Measurements from ENCODE around the gene METTL26. TPM values are rescaled to one million over a fixed set of nuclear protein-coding genes. Genes with fewer than 3 reads are reported as not detected.

The METTL26 gene
- polyA plus RNA-seq, 4 donors, result 44.5 to 67.1 (median 45.4) TPM

DNA sequence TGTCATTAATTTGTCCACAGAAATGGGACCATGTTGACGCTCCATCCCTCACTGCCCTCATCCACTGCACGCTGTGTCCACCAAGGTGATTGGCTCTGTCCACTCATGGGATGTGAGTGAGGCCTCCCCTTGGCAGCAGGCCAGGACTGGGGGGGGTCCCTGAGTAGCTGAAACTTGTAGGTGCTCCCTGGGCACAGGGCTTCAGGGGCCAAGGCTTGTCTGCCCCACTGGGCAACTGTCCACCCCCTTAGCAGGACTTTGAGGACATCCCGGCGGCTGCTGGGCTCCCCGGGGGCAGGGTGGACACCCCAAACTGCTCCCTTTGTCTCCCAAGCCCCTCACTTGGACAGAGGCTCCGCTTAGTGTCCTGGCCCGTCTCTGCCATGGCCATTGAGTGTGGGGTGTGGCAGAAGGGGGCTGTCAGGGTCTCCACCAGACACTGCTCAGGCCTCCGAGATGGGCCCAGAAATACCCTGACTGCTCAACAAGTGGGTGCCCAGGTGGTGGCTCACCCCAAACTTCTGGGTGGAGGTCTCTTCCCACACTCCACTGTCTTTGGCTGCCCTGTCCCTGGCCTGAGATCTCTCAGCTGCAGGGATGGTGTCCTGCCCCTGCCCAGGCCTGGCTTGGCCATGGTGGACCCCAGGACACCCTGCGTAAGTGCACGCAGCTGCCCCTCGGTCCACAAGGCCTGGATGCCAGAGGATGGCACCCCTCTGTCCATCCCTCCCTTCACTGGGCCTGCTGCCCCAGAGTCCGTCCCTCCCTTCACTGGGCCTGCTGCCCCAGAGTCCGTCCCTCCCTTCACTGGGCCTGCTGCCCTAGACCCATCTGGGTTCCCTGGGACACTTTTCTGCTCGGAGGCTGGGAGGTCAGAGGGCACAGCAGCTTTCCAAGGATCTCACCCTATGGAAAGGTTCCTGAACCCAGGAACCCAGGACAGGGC lies 49.2 kb downstream of the METTL26 start:
- no peak for DNase-seq (ENCODE audit: low read depth in 4 of 4, low spot score in 3 of 4)

GRCh38 chr16:586047-586644 lies 50.0 kb downstream of the METTL26 start:
- DNase-seq (ENCODE audit: low read depth in 4 of 4, low spot score in 3 of 4), result no peak

DNA sequence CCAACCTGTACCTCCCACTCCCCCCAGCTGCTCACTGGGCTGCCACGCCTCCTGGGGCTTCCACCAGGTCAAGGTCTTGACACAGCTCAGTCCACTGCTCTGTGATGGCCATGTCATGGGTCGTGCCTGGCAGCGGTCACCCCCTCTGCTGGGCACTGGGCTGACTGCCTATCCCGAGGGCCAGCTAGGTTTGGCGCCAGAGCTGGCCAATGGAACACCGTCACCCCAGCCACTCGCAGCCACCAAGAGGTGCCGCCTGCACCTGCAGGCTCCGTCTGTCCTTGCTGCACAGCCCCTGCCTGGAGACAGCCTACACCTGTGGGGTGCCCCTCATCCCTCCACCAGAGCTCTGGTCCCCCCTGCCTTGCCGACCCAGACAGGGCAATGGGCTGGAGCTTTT lies 50.8 kb downstream of the METTL26 start:
- DNase-seq (ENCODE audit: low read depth in 4 of 4, low spot score in 3 of 4), result no peak

Other genes starting within 250 kb of the METTL26 start
- gene NME4, start 239.1 kb downstream of the METTL26 start, polyA plus RNA-seq (ENCODE audit: insufficient read length in 4 of 4), result 100 to 1,000 TPM in 3 of 4 donors, 10 to 100 TPM in 1; 97.7 to 141 (median 104) TPM
- 10 to 100 TPM; 17.3 to 31.8 (median 22.7) TPM for gene DECR2, start 234.4 kb downstream of the METTL26 start, polyA plus RNA-seq (ENCODE audit: insufficient read length in 4 of 4)
- 100 to 1,000 TPM in 1 of 4 donors, 10 to 100 TPM in 3; 44.2 to 144 (median 76.4) TPM for gene RAB11FIP3, start 210.7 kb downstream of the METTL26 start, polyA plus RNA-seq (ENCODE audit: insufficient read length in 4 of 4)
- 10 to 100 TPM; 16.2 to 36.6 (median 23.5) TPM for gene CAPN15, start 108.6 kb downstream of the METTL26 start, polyA plus RNA-seq (ENCODE audit: insufficient read length in 4 of 4)
- 10 to 100 TPM in 1 of 4 donors, 1 to 10 TPM in 2, under 1 TPM in 1; 0.59 to 21.7 (median 8.6) TPM for gene PRR35, start 75.9 kb downstream of the METTL26 start, polyA plus RNA-seq (ENCODE audit: insufficient read length in 4 of 4)
- 10 to 100 TPM in 1 of 4 donors, 1 to 10 TPM in 3; 2.7 to 10.3 (median 5.8) TPM for gene NHLRC4, start 69.3 kb downstream of the METTL26 start, polyA plus RNA-seq (ENCODE audit: insufficient read length in 4 of 4)
- 10 to 100 TPM; 28.0 to 89.7 (median 50.2) TPM for gene PIGQ, start 66.3 kb downstream of the METTL26 start, polyA plus RNA-seq (ENCODE audit: insufficient read length in 4 of 4)
- 10 to 100 TPM; 12.4 to 32.9 (median 16.1) TPM for gene RAB40C, start 46.2 kb downstream of the METTL26 start, polyA plus RNA-seq (ENCODE audit: insufficient read length in 4 of 4)
- 1 to 10 TPM in 3 of 4 donors, under 1 TPM in 1; 0.82 to 3.5 (median 1.1) TPM for gene WFIKKN1, start 5.3 kb downstream of the METTL26 start, polyA plus RNA-seq (ENCODE audit: insufficient read length in 4 of 4)
- gene MCRIP2, start 5.5 kb upstream of the METTL26 start, polyA plus RNA-seq (ENCODE audit: insufficient read length in 4 of 4), result 10 to 100 TPM in 3 of 4 donors, 1 to 10 TPM in 1; 3.5 to 30.3 (median 15.3) TPM
- 10 to 100 TPM; 26.1 to 76.2 (median 35.0) TPM for gene WDR90, start 13.1 kb upstream of the METTL26 start, polyA plus RNA-seq (ENCODE audit: insufficient read length in 4 of 4)
- 100 to 1,000 TPM in 1 of 4 donors, 10 to 100 TPM in 3; 56.9 to 127 (median 63.7) TPM for gene RHOT2, start 31.8 kb upstream of the METTL26 start, polyA plus RNA-seq (ENCODE audit: insufficient read length in 4 of 4)
- 1 to 10 TPM in 3 of 4 donors, under 1 TPM in 1; 0.91 to 2.8 (median 1.1) TPM for gene RHBDL1, start 39.4 kb upstream of the METTL26 start, polyA plus RNA-seq (ENCODE audit: insufficient read length in 4 of 4)
- gene STUB1, start 44.1 kb upstream of the METTL26 start, polyA plus RNA-seq (ENCODE audit: insufficient read length in 4 of 4), result 100 to 1,000 TPM in 2 of 4 donors, 10 to 100 TPM in 2; 84.9 to 143 (median 105) TPM
- gene JMJD8, start 48.0 kb upstream of the METTL26 start, polyA plus RNA-seq (ENCODE audit: insufficient read length in 4 of 4), result 10 to 100 TPM; 44.5 to 67.9 (median 60.9) TPM
- gene WDR24, start 54.1 kb upstream of the METTL26 start, polyA plus RNA-seq (ENCODE audit: insufficient read length in 4 of 4), result 10 to 100 TPM in 1 of 4 donors, 1 to 10 TPM in 3; 8.4 to 15.0 (median 9.9) TPM
- 1 to 10 TPM in 2 of 4 donors, under 1 TPM in 2; 0.79 to 2.0 (median 1.2) TPM for gene FBXL16, start 69.5 kb upstream of the METTL26 start, polyA plus RNA-seq (ENCODE audit: insufficient read length in 4 of 4)
- 10 to 100 TPM in 2 of 4 donors, 1 to 10 TPM in 2; 5.2 to 12.1 (median 9.2) TPM for gene METRN, start 78.8 kb upstream of the METTL26 start, polyA plus RNA-seq (ENCODE audit: insufficient read length in 4 of 4)
- 10 to 100 TPM in 3 of 4 donors, 1 to 10 TPM in 1; 8.9 to 28.2 (median 10.8) TPM for gene ANTKMT, start 84.8 kb upstream of the METTL26 start, polyA plus RNA-seq (ENCODE audit: insufficient read length in 4 of 4)
- gene CCDC78, start 90.1 kb upstream of the METTL26 start, polyA plus RNA-seq (ENCODE audit: insufficient read length in 4 of 4), result 1 to 10 TPM in 3 of 4 donors, under 1 TPM in 1; 0.86 to 3.5 (median 2.2) TPM
- 1 to 10 TPM; 2.4 to 7.9 (median 4.1) TPM for gene HAGHL, start 90.8 kb upstream of the METTL26 start, polyA plus RNA-seq (ENCODE audit: insufficient read length in 4 of 4)
- gene CIAO3, start 104.7 kb upstream of the METTL26 start, polyA plus RNA-seq (ENCODE audit: insufficient read length in 4 of 4), result 10 to 100 TPM; 15.8 to 31.2 (median 22.2) TPM
- gene MSLN, start 124.4 kb upstream of the METTL26 start, polyA plus RNA-seq (ENCODE audit: insufficient read length in 4 of 4), result 10 to 100 TPM in 3 of 4 donors, 1 to 10 TPM in 1; 2.3 to 27.1 (median 12.3) TPM
- gene RPUSD1, start 152.1 kb upstream of the METTL26 start, polyA plus RNA-seq (ENCODE audit: insufficient read length in 4 of 4), result 10 to 100 TPM in 3 of 4 donors, 1 to 10 TPM in 1; 8.5 to 16.5 (median 10.5) TPM
- 10 to 100 TPM; 19.9 to 48.6 (median 23.0) TPM for gene CHTF18, start 152.3 kb upstream of the METTL26 start, polyA plus RNA-seq (ENCODE audit: insufficient read length in 4 of 4)
- gene GNG13, start 164.4 kb upstream of the METTL26 start, polyA plus RNA-seq (ENCODE audit: insufficient read length in 4 of 4), result under 1 TPM in 2 of 4 donors, not detected in 2; 0.15 to 0.46 TPM

Measured in left renal pelvis (tissue), 4 donors.